OCI-LY1 (cell line): Measurements from ENCODE around the gene UBR2.
"Not testable (repeated sequence)": the region's sequence is repeated elsewhere in the genome, so short reads cannot be mapped to it uniquely, and the experiment has no call there.

Experiments
- H2AFZ ChIP-seq: fragments of 200-600 bp; sonication (generic), shearing (Covaris generic); 2 replicates; pipeline ENCODE4 v1.6.0; 2014; ENCODE audit warnings: antibody characterized with exemption, mild to moderate bottlenecking, low read length
- H3F3A ChIP-seq: fragments of 200-600 bp; sonication (generic), shearing (Covaris generic); 2 replicates; pipeline ENCODE4 v1.6.0; 2014; ENCODE audit warnings: mild to moderate bottlenecking, antibody characterized with exemption, low read length, moderate library complexity; ENCODE audit not compliant: insufficient read depth
- H3K27ac ChIP-seq: fragments of 200-600 bp; sonication (generic); 2 replicates; pipeline ENCODE4 v1.5.1; 2014; ENCODE audit warnings: low read length, mixed run types, mild to moderate bottlenecking, low read depth; ENCODE audit not compliant: poor library complexity, severe bottlenecking
- H3K27me3 ChIP-seq: fragments of 200-600 bp; sonication (generic); 2 replicates; pipeline ENCODE4 v1.6.0; 2014; ENCODE audit warnings: antibody characterized with exemption, mild to moderate bottlenecking, low read length, moderate library complexity; ENCODE audit not compliant: insufficient read depth
- H3K36me3 ChIP-seq: fragments of 200-600 bp; sonication (generic); 2 replicates; pipeline ENCODE4 v1.6.1; 2014; ENCODE audit warnings: mild to moderate bottlenecking, antibody characterized with exemption, low read length, moderate library complexity, mixed read lengths; ENCODE audit not compliant: insufficient read depth
- H3K4me1 ChIP-seq: fragments of 200-600 bp; sonication (generic); 2 replicates; pipeline ENCODE4 v1.5.1; 2014; ENCODE audit warnings: mild to moderate bottlenecking, low read length, moderate library complexity; ENCODE audit not compliant: insufficient read depth, severe bottlenecking
- H3K4me2 ChIP-seq: fragments of 200-600 bp; sonication (generic), shearing (Covaris generic); 2 replicates; pipeline ENCODE4 v1.6.1; 2014; ENCODE audit warnings: low read length
- H3K4me3 ChIP-seq: fragments of 200-600 bp; sonication (generic); 2 replicates; pipeline ENCODE4 v1.5.1; 2014; ENCODE audit warnings: low read length, low read depth, mild to moderate bottlenecking, mixed read lengths; ENCODE audit not compliant: poor library complexity, severe bottlenecking
- H3K79me2 ChIP-seq: fragments of 200-600 bp; shearing (Covaris generic); 2 replicates; pipeline ENCODE4 v1.6.1; 2016; ENCODE audit warnings: mixed run types, low read length, mixed read lengths; ENCODE audit not compliant: insufficient read depth
- H3K9ac ChIP-seq: fragments of 200-600 bp; sonication (generic), shearing (Covaris generic); 2 replicates; pipeline ENCODE4 v1.6.1; 2014; ENCODE audit warnings: mild to moderate bottlenecking, low read length, mixed read lengths
- H3K9me2 ChIP-seq: fragments of 200-600 bp; sonication (generic), shearing (Covaris generic); 2 replicates; pipeline ENCODE4 v1.6.1; 2014; ENCODE audit warnings: low read depth, mild to moderate bottlenecking, low read length, mixed read lengths
- H3K9me3 ChIP-seq: fragments of 200-600 bp; shearing (Covaris generic); 2 replicates; pipeline ENCODE4 v1.6.1; 2014; ENCODE audit warnings: low read length, mixed read lengths
- H4K20me1 ChIP-seq: fragments of 200-600 bp; sonication (generic), shearing (Covaris generic); 2 replicates; pipeline ENCODE4 v1.6.0; 2016; ENCODE audit warnings: mild to moderate bottlenecking, low read length; ENCODE audit not compliant: insufficient read depth
- EZH2 ChIP-seq: fragments of 200-600 bp; sonication (generic), shearing (Covaris generic); IDR thresholded peaks from 2 replicates; pipeline ENCODE4 v1.8.0; 2017; ENCODE audit warnings: borderline replicate concordance, mixed run types, mild to moderate bottlenecking, antibody characterized with exemption, low read length, moderate library complexity, mixed read lengths
- TF ChIP-seq, protein P1 (sequence below): fragments of 200-600 bp; sonication (generic), shearing (Covaris generic); IDR thresholded peaks from 2 replicates; pipeline ENCODE4 v1.5.1; 2017; ENCODE audit warnings: mild to moderate bottlenecking, antibody characterized with exemption, low read length, moderate library complexity, mixed read lengths

Gene UBR2

DNA sequence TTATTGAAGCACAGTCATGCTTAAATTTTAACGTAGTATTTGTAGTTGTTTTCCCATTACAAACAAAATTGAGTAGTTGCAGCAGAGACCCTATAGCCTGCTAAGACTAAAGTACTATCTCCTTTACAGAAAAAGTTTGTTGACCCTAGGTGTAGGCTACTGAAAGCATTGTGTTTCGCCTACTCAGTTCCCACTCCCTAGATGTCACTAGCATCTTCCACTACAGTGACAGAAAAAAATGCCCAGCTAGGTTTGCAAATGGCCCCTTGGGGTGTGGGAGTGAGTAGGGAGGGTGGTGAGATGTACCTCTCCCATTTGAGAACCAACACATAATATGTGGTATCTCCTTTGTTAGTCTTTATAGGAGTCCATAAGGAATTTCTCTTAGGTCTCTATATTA is 34.5 kb downstream of the UBR2 start:
- H3K4me3 ChIP-seq, result no peak overlapping the region
- no peaks in the 10 kb centered on the region for H3K27me3 ChIP-seq
- no peaks in the 10 kb centered on the region for H4K20me1 ChIP-seq
- peaks cover 40% of the 10 kb centered on the region for H3K36me3 ChIP-seq
- TF ChIP-seq, protein P1, sequence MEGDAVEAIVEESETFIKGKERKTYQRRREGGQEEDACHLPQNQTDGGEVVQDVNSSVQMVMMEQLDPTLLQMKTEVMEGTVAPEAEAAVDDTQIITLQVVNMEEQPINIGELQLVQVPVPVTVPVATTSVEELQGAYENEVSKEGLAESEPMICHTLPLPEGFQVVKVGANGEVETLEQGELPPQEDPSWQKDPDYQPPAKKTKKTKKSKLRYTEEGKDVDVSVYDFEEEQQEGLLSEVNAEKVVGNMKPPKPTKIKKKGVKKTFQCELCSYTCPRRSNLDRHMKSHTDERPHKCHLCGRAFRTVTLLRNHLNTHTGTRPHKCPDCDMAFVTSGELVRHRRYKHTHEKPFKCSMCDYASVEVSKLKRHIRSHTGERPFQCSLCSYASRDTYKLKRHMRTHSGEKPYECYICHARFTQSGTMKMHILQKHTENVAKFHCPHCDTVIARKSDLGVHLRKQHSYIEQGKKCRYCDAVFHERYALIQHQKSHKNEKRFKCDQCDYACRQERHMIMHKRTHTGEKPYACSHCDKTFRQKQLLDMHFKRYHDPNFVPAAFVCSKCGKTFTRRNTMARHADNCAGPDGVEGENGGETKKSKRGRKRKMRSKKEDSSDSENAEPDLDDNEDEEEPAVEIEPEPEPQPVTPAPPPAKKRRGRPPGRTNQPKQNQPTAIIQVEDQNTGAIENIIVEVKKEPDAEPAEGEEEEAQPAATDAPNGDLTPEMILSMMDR, result no peak
- no peak for TF ChIP-seq EZH2
- no peaks in the 10 kb centered on the region for H3K4me1 ChIP-seq
- no peaks in the 10 kb centered on the region for H3F3A ChIP-seq
- H3K27ac ChIP-seq, result no peak overlapping the region
- H2AFZ ChIP-seq, result no peak overlapping the region
- no peak overlapping the region for H3K4me2 ChIP-seq
- H3K9me3 ChIP-seq, result no peaks in the 10 kb centered on the region
- H3K9ac ChIP-seq, result no peak overlapping the region
- H3K9me2 ChIP-seq, result no peaks in the 10 kb centered on the region
- H3K79me2 ChIP-seq, result no peaks in the 10 kb centered on the region

DNA sequence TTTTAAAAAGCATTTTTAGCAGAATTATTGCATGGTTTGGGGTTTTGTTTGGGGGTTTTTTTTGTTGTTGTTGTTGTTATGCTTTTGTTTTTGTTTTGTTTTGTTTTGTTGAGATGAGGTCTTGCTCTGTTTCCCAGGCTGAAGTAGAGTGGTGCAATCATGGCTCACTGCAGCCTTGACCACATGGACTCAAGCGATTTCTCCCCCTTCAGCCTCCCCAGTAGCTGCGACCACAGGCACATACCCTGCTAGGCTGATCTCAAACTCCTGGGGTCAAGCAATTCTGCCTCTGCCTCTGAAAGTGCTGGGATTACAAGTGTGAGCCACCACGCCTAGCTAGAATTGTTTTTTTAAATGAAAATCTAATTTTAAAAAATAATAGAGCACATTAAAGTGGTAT is 35.7 kb downstream of the UBR2 start:
- Histone ChIP-seq H3K79me2 (no peaks in the 10 kb centered on the region), H3K27ac (no peak overlapping the region), H3K4me1 (no peaks in the 10 kb centered on the region), H3K4me2 (no peak overlapping the region), H3K27me3 (no peaks in the 10 kb centered on the region), H3K36me3 (peaks cover 36% of the 10 kb centered on the region), H3K9me2 (no peaks in the 10 kb centered on the region), H3K9ac (no peak overlapping the region), H3K9me3 (no peaks in the 10 kb centered on the region), H2AFZ (no peak overlapping the region), H4K20me1 (no peaks in the 10 kb centered on the region), H3K4me3 (no peak overlapping the region), H3F3A (no peaks in the 10 kb centered on the region)
- no peak for TF ChIP-seq EZH2
- TF ChIP-seq, protein P1, result no peak

DNA sequence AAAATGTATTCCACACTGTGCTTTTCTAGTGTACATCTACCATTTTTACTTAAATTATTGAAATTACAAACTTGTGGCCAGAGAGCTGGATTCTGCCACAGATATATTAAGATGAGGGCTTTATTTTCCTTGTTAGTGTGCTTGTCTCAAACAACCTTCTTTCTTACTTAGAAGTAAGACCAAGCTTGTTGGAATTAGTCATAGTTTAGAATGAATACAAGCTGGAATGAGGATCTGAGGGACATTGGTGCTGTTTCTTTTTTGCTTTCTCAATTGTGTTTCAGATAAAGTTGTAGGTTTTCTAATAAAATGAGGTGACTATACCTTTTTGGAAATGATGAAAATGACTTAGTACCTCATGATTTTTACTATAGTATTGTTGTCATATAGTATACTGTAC is 40.3 kb downstream of the UBR2 start:
- Histone ChIP-seq H3K79me2 (no peaks in the 10 kb centered on the region), H3K9me2 (no peaks in the 10 kb centered on the region), H3K4me1 (no peaks in the 10 kb centered on the region), H3K27me3 (no peaks in the 10 kb centered on the region), H3K27ac (no peak overlapping the region), H3K4me2 (no peak overlapping the region), H3K36me3 (peaks cover 21% of the 10 kb centered on the region), H4K20me1 (no peaks in the 10 kb centered on the region), H3K9ac (no peak overlapping the region), H3K9me3 (no peaks in the 10 kb centered on the region), H3F3A (no peaks in the 10 kb centered on the region), H2AFZ (no peak overlapping the region), H3K4me3 (no peak overlapping the region)
- no peak for TF ChIP-seq EZH2
- TF ChIP-seq, protein P1, result no peak

DNA sequence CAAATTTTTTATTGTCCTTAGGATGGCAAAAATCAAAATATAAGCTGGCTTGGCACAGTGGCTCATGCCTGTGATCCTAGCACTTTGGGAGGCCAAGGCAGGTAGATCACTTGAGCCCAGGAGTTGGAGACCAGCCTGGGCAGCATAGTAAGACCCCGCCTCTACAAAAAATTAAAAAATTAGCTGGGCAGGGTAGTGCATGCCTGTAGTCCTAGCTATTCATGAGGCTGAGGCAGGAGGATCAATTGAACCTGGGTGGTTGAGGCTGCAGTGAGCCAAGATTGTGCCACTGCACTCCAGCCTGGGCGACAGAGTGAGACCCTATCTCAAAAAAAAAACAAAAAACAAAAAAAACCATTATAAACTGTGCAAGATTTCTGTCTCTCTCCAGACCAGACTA is 40.9 kb downstream of the UBR2 start:
- not testable (repeated sequence) for H3K4me2 ChIP-seq, H3K4me1 ChIP-seq, H3K9me3 ChIP-seq, H3F3A ChIP-seq, H3K9ac ChIP-seq, H3K27me3 ChIP-seq, H3K9me2 ChIP-seq, H3K4me3 ChIP-seq, H3K27ac ChIP-seq, H4K20me1 ChIP-seq, H2AFZ ChIP-seq, H3K79me2 ChIP-seq
- H3K36me3 ChIP-seq, result peaks cover 25% of the 10 kb centered on the region
